Limb (tissue), 2 donors: ENCODE measurements around the gene GNAS-AS1.

Experiments
- DNase-seq, 2 donors: peaks; one replicate each; pipeline ENCODE4 v3.0.0-alpha.2; 2016; ENCODE audit errors: extremely low spot score in 2 of 2

The GNAS-AS1 gene

GRCh38 chr20:58810879-58811250 lies 39.8 kb downstream of the GNAS-AS1 start:
- no peak for DNase-seq

DNA sequence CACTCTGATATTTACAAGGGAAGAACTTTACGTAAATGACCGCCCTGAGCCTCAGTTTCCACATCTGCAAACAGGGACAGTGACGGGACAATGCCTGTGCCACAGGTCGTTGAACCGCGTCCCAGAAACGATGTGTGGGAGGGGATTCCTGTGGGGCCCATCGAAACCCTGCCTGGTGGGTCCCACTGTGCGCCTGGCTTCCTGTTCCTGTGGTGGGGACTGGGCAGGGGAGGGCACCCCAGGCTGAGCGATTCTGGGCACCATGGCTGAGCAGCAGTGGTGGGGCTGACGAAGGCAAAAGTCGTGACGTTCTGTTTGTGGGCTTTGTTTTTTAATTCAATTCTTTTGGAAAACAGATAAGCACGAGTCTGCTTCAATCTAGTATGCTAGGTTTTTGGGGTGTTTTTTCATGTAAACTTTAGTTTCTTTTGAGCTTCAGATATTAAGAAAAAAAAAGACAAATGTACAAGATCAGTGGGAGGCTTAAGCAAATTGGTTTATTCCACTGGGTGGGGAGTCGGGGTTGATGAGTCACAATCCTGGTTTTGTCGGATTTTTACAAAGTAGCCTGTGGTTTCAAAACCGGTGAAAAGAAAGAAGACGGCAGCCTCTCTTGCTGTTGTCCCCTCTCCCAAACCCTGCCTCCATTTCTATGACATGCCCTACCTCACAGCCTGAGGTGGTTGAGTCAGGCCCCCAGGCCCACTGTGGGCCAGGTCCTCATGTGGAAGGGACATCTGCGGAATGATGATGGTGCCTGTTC lies 40.4 kb downstream of the GNAS-AS1 start:
- DNase-seq: no peak

DNA sequence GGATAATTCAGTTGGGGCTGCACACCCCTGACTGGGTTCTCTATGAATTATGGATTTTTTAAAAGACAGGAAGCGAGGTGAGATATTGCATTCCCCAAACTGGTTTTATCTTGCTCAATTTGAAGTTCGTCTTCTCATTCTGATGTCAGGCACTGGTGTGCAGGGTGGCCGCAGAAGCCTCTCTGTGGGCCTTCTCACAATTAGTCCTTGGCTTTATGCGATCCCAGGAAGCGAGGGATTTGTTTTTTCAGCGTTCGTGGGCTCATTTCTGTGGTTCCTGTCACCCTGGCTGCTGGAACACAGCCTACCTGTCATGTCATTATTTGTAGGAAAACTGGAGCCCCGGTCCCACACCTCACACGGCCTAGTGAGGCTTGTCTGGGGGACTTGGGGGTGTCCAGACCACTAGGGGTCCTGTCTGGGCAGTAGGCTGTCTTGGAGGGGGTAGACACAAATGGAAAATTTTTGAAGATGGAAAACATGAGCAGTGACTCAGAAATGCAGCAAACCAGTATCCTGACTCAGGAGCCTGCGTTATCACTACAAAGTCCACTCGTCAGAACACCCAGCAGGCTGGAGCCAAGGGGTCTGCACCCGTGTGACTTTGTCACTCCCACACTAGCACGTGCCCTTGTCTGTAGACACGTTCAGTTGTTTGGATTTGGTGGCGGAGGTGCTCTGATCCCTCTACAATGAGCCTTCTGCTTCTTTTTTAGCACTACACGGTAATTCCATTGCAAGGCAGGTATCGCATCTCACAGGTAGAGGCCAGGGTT lies 42.2 kb downstream of the GNAS-AS1 start:
- no peak for DNase-seq

DNA sequence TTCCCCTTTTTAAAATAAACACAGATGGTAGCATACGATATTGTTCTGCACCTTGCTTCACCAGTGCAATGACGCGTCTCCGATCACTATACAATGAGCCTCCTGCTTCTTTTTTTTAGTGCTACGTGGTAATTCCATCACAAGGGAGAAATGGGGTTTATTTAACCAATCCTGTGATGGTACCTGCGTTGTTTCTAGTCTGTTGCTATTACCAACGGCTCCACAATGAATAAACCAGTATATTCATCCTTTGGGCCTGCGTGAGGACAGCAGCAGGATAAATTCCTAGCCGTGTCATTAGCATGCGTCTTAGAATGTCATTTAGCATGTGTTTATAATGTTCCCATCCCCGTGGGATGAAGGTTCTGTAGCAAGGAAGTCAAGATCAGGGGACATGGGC lies 42.9 kb downstream of the GNAS-AS1 start:
- no peak for DNase-seq

GRCh38 chr20:58803533-58803932 lies 47.2 kb downstream of the GNAS-AS1 start:
- DNase-seq: no peak

DNA sequence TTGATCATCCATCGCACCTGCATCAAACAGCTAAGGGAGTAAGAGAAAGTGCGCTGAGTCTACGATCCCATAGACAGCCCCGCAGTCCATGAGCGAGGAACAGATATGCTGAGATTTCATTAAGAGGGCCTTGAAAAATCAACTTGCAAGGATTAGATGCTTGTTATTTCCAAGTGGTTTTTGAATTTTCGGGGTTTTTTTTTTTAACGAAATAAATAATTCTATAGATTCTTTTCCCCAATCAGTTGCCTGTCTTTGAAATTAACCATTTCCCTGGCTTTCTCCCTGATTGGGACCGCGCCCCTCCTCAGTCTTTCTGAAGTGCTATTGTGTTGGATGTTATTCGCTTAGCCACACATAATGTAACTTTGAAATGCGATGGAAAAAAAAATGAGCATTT lies 48.6 kb downstream of the GNAS-AS1 start:
- no peak for DNase-seq

DNA sequence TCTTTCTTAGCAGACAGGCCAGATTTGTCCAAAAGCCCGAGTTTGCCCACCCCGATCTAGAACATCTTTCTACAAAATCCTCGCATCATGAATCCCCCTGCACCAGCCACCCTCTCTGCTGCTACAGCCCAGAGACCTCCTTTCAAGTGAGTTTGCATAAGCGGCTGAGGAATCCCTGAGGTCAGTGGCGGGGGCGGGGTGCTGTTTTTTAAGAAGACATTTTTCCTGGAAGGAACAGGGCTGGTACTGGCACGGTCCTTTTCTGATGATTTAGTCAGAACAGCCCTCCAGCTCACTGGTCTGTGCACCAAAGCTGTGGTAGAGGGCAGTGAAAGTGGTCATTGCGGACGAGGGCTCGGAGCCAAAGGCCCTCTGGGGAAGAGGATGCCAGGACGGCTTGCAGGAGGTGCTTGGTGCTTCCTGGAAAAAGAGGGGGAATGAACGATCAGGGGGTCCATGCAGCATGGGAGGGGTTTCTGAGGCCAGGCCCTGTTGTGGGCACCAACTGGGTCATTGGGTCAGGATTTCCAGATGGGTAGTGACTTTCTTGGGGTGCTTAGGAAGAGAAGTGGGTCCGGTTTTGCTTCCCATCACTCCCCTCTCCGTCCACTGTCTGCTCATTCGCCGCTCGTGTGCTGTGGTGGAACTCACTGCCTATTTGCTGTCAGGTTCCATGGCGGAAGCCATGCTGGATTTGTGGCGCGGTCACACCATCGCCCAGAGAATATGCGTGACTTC lies 50.4 kb downstream of the GNAS-AS1 start:
- no peak for DNase-seq

DNA sequence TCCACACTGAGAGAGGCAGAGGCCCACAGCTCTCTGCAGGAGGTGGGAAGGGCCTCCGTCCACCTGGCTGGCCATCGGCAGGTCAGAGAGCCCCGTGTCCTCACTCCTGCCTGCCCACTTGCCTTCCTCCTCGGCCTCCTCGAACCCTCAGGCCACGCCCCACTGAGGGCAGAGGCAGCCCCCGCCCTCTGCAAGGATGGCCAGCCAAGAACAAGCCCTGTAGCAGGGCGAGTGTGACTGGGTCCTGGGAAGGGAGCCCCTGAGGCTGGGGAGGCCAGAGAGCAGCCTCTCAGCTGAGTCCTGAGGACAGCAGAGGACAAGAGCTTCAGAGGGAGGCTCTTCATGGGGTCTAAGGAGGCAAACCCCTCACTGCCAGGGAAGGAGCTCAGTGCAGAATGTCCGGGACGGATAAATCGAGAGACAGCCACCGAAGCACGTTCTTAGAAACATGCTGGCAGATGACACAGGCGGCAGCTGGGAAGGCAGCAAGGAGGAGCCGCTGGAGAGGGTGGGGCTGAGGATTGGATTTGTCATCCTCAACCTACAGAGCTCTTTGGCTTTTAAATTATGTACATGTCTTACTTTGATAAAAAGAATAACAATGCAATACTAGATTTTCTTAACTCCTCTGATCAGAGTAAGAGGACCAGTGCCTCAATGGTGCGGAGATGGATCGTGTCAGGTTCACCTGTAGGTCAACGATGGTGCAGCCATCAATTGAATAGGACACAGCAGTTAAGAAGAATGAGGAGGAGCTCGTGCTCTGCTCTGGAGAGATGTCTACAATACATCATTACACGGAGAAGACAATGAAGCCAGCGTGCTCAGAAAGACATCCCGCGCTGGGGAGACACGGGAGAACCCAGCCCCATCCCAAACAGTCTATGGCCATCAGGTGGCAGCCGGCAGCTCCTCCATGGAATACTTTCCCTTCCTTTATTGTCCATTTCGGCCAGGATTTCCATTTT lies 53.0 kb downstream of the GNAS-AS1 start:
- DNase-seq: no peak

DNA sequence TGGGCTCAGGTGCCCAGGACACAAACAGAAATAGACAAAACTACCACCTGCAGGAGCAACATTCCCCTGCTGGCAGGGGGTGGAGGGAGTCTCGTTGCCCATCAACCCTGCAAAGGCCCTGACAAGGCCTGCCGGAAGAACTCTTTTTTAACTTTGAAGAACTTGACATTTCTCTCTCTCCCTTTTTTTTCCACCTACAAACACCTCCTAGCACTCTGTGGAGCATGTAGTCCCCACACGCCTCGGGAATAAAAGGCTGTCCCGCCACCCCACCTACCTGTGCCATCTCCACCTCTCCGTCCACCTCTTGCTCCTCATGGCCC lies 54.8 kb downstream of the GNAS-AS1 start:
- DNase-seq: no peak

GRCh38 chr20:58795181-58795922 lies 55.4 kb downstream of the GNAS-AS1 start:
- no peak for DNase-seq

GRCh38 chr20:58794510-58795180 lies 56.1 kb downstream of the GNAS-AS1 start:
- no peak for DNase-seq

GRCh38 chr20:58793512-58794420 lies 56.9 kb downstream of the GNAS-AS1 start:
- no peak for DNase-seq

DNA sequence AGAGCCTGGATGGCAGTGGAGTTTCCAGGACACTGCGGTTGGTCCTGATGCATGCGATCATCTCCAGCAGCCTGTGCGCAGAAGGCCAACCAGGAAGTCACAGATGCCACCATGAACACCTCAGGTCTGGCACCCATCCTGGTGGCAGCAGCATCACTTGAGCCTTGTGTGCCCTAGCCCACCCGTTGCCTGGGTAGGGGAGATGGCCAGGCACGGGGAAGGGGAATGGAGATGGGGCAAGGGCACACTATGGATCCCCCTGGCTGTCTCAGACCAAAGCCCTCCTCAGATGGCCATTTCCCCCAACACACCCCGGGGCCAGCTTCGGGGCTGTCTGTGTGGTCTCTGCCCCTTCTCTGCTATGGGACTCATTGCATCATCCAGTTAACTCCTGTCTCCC lies 58.3 kb downstream of the GNAS-AS1 start:
- no peak for DNase-seq

GRCh38 chr20:58791286-58791685 lies 59.4 kb downstream of the GNAS-AS1 start:
- DNase-seq: peak in 1 of 2 donors; percentile 27

DNA sequence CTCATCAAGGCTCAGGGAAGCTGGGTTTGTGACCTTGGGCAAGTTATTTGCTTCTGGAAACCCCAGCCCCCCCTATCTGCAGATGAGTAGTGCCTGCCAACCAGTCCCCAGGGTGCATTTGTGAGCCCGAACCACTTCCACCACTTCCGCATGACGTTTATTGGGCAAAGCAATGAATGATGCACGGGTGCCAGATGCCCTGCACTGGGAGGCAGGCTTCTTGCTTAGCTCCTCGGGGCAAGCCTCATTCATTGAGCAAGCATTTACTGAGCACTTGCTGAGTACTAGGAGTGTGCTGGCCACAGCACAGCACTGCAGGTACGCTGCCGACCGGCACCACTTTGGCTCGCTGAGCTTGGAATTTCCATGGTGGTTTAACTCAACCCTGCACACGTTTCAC lies 60.2 kb downstream of the GNAS-AS1 start:
- no peak for DNase-seq

DNA sequence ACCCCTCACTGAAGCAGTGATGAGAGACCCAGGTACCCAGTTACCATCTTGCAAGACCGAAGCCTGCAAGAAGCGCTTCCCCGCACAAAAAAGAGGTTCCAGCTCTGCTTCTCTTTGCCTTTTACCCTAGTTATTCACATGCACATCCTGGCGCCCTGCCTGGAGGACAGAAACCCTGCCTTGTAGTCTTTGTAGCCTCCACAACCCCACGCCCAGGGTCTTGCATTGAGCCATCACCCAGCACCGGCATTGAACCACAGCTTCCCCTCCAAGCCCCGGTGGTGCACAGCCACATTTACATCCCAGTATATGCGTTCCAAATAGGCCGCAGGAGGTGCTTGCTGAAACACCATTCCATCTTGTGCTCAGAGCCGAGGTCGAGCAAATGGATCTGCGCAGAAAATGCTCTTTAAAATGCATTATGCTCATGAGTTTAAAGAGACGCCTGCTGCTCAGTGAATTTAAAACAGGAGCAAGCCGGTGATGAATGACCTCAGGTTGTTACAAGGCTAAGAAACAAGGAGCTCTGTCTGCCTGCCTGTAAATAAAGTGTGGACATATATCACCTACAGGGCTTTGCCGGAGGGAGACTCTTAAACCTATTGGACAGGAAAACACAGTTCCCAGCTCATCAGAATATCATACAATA lies 61.7 kb downstream of the GNAS-AS1 start:
- DNase-seq: no peak

DNA sequence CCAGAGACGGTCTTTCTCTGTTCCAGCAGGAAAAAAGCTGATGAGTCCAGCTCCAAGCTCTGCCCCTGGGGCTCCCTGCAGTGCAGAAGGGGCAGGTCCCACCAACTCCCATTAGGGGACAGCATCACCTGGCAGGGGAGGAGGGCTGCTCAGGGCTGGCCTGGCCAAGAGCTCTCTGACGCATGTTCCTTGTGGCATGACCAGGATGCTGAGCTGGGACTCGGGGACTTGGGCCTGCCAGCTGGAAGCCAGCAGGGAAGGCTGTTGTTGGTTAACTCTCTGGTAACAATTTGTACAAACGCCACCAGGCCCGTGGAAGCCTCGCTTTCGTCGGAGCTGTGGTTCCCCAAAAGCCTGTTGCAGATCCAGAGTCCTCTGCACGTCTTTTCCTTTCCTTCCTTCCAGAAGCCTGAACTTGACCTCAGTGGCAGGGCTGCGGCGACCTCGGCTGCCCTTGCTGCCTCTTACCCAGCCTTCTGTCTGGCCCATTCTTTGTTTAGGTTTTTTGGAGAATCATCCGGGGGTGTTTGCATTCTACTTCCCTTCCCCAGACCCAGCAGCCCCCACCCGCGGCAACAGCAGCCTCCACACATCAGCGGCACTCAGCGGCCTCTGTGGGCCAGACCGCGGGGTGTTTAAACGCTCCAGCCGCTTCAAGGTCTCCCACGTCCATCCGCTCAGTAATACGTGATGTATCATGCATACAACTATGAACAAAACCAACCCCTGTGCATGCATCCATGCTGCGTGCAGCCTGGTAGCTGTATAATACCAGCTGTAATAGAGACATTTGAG lies 63.3 kb downstream of the GNAS-AS1 start:
- no peak for DNase-seq
